GM19043 (cell line): ENCODE measurements around the gene PRR12.

Experiments used
- ATAC-seq: cut with Tn5 transposase; IDR thresholded peaks from one replicate; pipeline ENCODE4 v1.9.1; 2021; ENCODE audit warnings: low read depth; ENCODE audit not compliant: unreplicated experiment

The PRR12 gene

DNA sequence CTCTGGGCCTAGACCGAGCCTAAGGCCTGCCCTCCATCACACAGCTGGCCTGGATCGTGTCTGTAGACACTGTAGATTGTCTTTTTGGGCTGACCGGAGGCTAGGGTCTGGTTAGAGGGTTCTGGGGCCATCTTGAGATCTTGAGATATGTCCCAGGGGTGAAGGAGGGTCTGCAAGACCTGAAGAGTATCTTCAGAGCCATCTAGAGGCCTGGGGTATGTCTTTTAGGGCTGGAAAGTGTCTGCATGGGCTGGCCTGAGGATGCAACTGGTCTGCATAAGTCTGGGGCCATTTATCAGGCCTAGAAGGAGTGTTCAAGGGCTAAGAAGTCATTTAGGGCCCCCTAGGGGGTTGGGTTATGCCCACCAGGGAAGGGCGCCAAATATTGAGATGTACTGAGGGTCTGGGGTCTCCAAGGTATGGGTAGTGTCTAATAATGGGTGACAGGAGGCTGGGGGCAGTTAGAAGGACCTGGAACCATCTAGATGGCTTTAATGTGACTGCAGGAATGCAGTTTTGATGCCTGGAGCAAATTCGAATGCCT lies 51.6 kb downstream of the PRR12 start:
- no peak for ATAC-seq

DNA sequence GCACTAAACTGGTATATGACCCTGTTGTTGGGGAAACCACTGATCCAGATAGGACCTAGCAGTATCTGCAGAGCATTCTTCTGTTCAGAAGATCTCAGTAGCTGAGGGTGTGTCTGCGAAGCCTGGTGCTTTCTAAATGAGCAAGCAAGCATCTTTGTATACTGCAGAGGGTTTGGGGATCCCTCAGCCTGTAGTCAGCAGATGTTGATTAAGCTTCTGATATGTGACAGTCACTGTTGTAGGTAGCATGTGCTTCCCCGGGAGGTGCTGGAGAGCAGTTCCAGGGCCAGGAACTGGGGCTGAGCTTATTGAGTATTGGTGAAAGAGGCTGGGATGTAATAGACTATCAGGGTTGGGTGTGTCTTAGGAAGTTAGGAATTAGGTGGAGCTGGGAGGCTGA lies 52.5 kb downstream of the PRR12 start:
- ATAC-seq: no peak

DNA sequence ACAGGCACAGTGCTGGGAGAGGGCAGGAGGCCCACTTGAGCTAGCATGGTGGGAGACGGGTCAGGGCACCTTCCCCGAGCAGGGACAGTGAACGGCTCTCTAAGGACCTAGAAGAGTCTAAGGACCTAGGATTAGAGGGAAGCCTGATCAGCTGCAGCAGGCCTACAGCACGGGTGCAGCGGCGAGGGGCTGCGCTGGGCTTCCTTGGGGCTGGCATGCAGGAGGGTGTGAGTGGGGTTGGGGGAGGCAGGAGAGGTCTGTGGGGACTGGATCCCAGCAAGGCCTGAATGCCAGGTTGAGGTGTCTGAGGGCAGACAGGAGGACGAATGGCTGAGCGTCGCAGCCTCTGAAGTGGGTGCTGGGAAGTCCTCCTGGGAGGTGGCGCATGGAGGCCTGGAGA lies 54.6 kb downstream of the PRR12 start:
- no peak for ATAC-seq

DNA sequence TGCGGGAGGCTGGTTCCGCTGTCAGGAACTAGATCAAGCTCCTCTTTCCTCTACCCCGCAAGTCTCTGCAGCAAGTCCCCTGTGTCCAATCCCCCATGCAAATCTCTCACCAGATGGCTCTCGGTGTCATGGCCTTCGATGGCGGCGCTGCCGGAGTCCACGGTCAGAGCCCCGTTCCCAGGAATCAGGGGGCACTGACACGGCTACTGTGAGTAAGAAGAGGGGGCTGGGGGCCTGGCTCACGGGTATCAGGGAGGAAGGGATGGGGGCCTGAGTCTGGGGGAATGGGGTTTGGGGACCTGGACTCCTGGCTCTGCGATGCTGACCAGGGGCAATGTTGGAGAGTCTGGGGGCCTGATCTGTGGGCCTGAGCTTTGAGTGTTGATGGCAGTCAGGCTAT lies 55.0 kb downstream of the PRR12 start:
- no peak for ATAC-seq

DNA sequence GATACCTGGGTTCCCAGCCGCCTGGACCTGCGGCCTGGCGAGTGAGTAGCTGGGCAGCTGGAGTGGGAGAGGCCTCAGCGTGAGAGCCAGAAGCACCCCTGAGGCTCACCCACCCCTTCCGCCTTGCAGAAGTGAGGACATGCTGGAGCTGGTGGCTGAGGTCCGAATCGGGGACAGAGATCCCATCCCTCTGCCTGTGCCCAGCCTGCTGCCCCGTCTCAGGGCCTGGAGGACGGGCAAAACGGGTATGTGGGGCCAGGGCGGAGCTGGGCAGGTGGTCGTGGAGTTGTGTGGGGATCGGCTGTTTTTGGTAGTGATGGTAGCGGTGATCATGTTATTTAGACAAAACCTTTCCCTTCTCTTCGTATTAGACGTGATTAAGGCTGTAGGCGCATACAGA lies 55.6 kb downstream of the PRR12 start:
- no peak for ATAC-seq

DNA sequence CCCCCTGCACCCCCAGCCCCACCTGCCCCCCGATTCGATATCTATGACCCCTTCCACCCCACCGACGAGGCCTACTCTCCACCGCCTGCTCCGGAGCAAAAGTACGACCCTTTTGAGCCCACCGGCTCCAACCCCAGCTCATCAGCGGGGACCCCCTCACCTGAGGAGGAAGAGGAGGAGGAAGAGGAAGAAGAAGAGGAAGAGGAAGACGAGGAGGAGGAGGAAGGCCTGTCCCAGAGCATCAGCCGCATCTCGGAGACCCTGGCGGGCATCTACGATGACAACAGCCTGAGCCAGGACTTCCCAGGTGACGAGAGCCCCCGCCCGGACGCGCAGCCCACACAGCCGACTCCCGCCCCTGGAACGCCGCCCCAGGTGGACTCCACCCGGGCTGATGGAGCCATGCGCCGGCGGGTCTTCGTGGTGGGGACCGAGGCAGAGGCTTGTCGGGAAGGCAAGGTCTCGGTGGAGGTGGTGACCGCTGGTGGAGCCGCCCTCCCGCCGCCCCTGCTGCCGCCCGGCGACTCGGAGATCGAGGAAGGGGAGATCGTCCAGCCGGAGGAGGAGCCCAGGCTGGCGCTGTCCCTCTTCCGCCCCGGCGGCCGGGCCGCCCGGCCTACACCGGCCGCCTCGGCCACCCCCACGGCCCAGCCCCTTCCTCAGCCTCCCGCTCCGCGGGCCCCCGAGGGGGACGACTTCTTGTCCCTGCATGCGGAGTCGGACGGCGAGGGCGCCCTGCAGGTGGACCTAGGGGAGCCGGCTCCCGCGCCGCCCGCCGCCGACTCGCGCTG lies 60.2 kb downstream of the PRR12 start:
- no peak for ATAC-seq

DNA sequence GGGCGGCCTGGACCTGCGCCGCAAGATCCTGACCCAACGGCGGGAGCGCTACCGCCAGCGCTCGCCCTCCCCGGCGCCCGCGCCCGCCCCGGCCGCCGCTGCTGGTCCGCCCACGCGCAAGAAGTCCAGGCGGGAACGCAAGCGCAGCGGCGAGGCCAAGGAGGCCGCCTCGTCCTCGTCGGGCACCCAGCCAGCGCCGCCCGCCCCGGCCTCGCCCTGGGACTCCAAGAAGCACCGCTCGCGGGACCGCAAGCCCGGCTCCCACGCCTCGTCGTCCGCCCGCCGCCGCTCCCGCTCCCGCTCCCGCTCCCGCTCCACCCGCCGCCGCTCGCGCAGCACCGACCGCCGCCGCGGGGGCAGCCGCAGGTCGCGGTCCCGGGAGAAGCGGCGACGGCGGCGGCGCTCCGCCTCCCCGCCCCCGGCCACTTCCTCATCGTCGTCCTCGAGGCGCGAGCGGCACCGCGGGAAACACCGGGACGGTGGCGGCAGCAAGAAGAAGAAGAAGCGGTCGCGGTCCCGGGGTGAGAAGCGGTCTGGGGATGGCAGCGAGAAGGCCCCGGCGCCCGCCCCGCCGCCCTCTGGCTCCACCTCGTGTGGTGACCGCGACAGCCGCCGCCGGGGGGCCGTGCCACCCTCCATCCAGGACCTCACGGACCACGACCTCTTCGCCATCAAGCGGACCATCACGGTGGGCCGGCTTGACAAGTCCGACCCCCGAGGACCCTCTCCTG lies 61.0 kb downstream of the PRR12 start:
- ATAC-seq: no peak

DNA sequence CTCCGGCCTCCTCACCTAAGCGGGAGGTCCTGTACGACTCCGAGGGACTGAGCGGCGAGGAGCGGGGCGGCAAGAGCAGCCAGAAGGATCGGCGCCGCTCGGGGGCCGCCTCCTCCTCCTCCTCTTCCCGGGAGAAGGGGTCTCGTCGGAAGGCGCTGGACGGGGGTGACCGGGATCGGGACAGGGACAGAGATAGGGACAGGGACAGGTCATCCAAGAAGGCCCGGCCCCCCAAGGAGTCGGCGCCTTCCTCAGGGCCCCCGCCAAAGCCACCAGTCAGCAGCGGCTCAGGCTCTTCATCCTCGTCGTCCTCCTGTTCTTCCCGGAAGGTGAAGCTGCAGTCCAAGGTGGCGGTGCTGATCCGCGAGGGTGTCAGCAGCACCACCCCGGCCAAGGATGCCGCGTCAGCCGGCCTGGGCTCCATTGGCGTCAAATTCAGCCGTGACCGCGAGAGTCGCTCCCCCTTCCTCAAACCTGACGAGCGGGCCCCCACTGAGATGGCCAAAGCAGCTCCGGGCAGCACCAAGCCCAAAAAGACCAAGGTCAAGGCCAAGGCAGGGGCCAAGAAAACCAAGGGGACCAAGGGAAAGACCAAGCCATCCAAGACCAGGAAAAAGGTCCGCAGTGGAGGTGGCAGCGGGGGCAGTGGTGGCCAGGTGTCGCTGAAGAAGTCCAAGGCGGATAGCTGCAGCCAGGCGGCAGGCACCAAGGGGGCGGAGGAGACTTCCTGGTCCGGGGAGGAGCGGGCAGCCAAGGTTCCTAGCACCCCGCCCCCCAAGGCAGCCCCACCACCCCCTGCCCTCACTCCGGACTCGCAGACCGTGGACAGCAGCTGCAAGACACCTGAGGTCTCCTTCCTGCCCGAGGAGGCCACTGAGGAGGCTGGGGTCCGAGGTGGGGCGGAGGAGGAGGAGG lies 61.8 kb downstream of the PRR12 start:
- no peak for ATAC-seq

DNA sequence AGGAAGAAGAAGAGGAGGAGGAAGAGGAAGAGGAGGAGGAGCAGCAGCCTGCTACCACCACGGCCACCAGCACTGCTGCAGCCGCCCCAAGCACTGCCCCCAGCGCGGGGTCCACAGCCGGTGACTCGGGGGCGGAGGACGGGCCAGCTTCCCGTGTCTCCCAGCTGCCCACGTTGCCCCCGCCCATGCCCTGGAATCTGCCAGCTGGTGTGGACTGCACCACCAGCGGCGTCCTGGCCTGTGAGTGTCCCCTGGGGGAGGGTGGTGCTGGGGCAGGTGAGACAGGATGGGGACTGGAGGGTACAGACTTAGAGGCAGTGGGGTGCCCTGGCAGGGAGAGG lies 62.5 kb downstream of the PRR12 start:
- no peak for ATAC-seq

DNA sequence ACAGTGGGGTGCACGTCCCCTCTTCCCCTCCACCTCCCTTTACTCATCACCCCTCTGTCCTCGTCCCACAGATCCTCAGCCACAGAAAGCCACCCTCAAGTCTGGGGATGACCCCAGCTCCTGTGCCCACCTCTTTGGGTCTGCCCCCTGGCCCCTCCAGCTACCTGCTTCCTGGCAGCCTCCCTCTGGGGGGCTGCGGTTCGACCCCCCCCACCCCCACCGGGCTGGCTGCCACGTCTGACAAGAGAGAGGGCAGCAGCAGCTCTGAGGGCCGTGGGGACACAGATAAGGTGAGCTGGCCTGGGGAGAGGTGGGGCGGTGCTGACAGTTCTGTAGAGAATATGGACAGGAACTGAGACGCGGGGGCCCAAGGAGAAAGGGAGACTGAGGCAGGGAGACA lies 63.6 kb downstream of the PRR12 start:
- ATAC-seq: no peak

DNA sequence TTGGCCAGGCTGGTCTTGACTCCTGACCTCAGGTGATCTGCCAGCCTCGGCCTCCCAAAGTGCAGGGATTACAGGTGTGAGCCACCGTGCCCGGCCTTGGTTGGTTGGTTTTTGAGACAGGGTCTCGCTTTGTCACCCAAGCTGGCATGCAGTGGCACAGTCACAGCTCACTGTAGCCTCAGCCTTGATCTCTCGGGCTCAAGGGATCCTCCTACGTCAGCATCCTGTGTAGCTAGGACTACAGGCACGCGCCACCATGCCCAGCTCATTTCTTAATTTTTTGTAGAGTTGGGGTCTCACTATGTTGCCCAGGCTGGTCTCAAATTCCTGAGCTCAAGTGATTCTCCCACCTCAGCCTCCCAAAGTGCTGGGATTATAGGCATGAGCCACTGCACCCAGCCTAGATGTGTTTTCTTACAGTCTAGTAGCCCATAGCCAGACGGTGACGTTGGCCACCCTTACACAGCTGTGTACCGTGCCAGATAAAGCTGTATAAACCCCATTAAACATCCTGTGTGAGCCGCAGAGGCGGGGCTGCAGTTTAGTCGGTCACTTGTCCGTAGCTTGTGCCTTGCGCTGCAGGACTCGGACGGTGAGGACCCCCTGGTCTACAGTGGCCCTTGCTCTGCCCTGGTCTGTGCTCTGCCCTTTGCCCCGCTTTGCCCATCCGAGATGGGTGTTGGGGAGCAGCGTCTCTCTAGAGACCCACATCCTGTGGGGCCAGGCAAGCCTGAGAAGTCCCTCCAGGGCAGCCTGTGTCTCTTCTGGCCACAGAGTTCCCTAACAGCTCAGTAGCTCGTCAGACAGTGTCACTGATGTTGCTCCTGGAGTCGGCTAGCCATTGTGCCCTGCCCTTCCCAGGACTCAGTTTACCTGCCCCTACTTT lies 64.8 kb downstream of the PRR12 start:
- no peak for ATAC-seq

DNA sequence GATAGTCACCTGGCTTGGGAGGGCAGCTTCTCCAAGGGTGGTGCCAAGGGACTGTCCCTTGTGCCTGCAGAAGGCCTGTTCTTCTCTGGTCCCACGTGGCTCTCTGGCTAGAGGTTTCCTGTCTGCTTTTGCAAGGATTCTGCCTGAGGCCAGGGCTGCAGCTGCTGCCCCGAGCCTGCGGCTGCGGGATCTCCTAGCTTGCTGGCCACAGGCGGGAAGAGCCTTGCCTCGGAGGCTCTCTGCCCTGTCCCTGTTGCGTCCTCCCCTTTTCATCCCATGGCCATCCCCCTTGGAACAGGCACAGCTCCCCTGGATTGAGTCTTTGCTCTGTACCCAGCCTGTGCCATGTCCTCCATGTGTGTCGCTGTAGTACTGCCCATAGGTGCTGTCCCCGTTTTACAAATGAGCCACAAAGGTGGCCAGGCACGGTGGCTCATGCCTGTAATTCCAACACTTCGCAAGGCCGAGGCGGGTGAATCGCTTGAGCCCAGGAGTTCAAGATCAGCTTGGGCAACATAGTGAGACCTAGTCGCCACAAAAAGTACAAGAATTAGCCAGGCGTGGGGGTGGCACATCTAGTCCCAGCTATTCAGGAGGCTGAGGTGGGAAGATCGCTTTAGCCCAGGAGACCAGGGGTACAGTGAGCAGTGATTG lies 65.6 kb downstream of the PRR12 start:
- no peak for ATAC-seq

DNA sequence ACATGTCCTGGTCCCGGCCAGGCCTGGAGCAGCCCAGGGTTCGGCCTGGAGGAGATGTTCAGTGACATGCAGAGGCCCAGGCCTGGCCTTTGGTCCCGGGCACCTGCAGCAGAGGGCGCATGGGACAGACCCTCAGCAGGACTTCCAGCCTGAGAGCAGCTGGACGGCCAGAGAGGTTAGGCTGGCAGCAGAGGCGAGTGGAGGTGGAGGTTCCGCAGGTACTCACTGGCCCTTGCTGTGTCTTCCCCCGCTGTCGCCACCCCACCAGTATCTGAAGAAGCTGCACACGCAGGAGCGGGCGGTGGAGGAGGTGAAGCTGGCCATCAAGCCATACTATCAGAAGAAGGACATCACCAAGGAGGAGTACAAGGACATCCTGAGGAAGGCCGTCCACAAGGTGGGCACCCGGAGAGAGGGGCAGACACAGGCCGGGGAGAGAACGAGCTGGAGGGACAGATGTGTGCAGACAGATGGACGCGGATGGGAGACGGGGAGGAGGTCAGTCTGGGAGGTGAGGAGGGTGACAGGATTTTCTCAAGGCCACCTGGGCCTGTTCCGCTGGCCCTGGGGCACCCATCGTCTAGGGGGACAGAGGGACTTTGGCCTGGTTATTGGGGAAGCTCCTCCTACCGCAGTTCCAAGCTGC lies 66.6 kb downstream of the PRR12 start:
- ATAC-seq: no peak

DNA sequence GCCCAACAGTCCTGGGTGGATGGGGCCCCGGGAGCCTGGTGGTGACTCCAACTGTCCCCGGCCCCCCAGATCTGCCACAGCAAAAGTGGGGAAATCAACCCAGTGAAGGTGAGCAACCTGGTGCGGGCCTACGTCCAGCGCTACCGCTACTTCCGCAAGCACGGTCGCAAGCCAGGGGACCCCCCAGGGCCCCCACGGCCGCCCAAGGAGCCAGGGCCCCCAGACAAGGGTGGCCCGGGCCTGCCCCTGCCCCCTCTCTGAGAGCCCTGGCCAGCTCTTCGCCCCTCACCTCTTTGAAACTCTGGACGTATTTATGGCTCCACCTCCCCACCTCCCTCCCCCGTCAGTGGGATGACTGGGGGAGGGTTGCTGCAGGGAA lies 67.1 kb downstream of the PRR12 start:
- ATAC-seq: no peak

DNA sequence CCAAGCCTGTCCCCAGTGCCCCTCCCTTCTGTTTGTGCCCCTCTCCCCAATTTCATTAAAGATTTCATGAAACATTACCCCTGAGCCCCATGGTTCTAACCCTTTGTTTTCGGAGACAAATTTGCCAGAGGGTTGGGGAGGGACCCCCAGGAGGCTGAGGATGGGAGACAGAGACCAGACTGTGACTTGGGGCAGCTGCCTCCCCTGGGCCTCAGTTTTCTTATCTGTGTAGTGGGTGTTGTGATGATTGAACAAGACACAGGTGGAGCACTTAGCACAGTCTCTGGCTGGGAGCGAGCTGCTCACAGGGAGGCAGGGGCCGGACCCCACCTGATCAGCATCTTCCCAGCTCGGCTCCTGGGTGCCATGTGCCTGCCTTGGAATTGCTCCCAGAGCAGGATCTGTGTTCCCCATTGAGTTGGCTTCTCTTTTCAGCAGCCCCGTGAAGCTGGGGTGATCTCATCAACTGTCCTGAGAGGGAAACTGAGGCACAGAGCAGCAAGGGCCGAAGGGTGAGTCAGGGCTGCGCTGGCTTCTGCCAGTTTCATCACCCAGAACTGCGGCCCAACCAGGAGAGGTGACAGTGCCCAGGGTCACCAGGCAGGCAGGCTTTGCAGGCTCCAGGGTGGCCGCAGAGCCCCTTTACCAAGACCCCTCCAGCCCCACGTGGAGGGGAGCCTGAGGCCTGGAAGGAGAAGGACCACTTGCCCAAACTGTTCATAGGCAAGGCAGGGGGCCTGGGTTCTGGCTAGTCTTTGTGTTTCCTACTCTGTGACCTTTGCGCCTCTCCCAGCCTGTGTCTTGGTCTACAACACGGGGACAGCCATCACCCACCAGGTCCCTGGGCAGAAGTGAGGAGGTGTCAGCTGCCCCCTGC lies 67.8 kb downstream of the PRR12 start:
- ATAC-seq: no peak

DNA sequence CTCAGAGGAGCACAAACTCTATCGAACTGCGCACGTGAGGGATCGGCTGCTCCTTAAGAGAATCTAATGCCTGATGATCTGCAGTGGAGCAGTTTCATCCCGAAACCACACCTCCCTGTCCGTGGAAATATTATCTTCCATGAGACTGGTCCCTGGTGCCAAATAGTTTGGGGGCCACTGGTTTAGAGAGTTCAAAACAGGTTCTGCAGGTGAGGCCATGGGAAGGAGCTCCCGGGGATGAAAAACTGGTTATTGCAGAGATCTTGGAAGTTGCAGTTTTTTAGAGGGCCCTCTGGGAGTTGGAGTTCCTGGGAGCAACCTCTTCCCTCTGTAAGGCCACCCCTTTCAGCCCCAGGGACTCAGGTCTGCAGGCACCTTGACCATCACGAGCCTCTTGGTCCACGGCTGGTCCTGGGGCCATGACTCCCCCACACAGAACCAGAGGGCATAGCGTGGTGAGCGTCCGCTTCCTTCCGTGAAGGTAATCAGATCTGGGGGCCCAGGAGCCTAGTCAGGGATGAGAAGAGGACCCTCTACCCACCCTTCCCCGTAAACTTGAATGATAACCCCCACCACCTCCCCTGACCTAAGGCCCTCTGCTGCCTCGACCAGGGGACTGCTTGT lies 69.5 kb downstream of the PRR12 start:
- no peak for ATAC-seq

DNA sequence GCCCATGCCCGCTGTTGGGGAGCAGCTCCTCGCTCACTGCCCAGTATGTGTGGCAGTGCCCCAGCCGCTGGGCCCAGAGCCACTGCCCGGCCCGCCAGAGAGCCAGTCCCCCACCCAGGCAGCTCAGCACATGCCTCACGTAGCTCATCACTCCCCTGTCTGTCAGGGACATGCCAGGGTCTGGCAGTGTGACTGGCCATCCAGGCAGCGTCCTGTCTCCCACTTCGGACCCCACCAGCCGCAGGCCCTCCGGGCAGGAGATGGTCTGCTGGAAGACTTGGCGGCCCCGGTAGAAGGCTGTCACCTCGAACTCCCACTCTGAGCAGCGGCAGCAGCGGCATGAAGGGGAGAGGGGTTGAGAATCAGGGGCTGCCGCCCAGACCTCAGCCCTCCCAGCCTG lies 71.0 kb downstream of the PRR12 start:
- ATAC-seq: no peak

DNA sequence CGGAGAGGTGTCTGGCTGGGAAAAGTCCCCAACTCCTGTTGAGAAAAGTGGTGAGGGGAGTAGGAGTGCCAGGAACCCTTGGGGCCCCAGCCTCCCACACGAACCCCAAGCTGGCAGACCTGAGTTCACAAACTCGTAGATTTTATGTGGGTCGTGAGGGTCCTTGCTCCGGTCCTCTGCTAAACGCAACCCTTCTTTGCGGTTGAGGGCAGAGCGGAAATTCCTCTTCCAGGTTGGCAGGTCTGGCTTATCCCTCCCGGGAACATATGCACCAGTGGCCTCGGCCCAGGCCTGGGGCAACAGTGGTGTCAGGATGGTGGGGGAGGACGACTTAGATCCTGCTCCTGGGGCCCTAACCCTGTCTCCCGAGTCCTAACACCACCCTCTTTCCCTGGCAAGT lies 72.2 kb downstream of the PRR12 start:
- ATAC-seq: no peak
